ENCODE measurements around the gene CCDC194. TPM values are rescaled to one million over a fixed set of nuclear protein-coding genes. Genes with fewer than 3 reads are reported as not detected.

CCDC194 gene
- total and polyA plus RNA-seq, 2 of the 13 experiments (the other 11 are each of a cell fraction or from before 2014, with no cell fraction given): 0.13 to 0.21 TPM

- TF ChIP-seq, protein P1, sequence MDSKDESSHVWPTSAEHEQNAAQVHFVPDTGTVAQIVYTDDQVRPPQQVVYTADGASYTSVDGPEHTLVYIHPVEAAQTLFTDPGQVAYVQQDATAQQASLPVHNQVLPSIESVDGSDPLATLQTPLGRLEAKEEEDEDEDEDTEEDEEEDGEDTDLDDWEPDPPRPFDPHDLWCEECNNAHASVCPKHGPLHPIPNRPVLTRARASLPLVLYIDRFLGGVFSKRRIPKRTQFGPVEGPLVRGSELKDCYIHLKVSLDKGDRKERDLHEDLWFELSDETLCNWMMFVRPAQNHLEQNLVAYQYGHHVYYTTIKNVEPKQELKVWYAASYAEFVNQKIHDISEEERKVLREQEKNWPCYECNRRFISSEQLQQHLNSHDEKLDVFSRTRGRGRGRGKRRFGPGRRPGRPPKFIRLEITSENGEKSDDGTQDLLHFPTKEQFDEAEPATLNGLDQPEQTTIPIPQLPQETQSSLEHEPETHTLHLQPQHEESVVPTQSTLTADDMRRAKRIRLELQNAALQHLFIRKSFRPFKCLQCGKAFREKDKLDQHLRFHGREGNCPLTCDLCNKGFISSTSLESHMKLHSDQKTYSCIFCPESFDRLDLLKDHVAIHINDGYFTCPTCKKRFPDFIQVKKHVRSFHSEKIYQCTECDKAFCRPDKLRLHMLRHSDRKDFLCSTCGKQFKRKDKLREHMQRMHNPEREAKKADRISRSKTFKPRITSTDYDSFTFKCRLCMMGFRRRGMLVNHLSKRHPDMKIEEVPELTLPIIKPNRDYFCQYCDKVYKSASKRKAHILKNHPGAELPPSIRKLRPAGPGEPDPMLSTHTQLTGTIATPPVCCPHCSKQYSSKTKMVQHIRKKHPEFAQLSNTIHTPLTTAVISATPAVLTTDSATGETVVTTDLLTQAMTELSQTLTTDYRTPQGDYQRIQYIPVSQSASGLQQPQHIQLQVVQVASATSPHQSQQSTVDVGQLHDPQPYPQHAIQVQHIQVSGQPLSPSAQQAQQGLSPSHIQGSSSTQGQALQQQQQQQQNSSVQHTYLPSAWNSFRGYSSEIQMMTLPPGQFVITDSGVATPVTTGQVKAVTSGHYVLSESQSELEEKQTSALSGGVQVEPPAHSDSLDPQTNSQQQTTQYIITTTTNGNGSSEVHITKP (CRISPR knock-in tag; IDR thresholded peaks at IDR 0.05; ENCODE audit: low read depth): no peak
- no peak for TF ChIP-seq RORA (CRISPR knock-in tag; IDR thresholded peaks at IDR 0.05)
- TF ChIP-seq ZNF670 (CRISPR knock-in tag; IDR thresholded peaks at IDR 0.05; ENCODE audit: borderline replicate concordance): no peak
- TF ChIP-seq E2F1 (CRISPR knock-in tag; IDR thresholded peaks at IDR 0.05): no peak
- TF ChIP-seq, protein P2, sequence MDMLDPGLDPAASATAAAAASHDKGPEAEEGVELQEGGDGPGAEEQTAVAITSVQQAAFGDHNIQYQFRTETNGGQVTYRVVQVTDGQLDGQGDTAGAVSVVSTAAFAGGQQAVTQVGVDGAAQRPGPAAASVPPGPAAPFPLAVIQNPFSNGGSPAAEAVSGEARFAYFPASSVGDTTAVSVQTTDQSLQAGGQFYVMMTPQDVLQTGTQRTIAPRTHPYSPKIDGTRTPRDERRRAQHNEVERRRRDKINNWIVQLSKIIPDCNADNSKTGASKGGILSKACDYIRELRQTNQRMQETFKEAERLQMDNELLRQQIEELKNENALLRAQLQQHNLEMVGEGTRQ (IDR thresholded peaks at IDR 0.05; ENCODE audit: low read depth, low read length): no peak
- TF ChIP-seq, protein P2 (CRISPR knock-in tag; IDR thresholded peaks at IDR 0.05; ENCODE audit: borderline replicate concordance): no peak
- no peak for TF ChIP-seq GATA4 (IDR thresholded peaks at IDR 0.05; ENCODE audit: borderline replicate concordance, low read depth)
- TF ChIP-seq, protein P3, sequence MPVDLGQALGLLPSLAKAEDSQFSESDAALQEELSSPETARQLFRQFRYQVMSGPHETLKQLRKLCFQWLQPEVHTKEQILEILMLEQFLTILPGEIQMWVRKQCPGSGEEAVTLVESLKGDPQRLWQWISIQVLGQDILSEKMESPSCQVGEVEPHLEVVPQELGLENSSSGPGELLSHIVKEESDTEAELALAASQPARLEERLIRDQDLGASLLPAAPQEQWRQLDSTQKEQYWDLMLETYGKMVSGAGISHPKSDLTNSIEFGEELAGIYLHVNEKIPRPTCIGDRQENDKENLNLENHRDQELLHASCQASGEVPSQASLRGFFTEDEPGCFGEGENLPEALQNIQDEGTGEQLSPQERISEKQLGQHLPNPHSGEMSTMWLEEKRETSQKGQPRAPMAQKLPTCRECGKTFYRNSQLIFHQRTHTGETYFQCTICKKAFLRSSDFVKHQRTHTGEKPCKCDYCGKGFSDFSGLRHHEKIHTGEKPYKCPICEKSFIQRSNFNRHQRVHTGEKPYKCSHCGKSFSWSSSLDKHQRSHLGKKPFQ (CRISPR knock-in tag; IDR thresholded peaks at IDR 0.05; ENCODE audit: insufficient replicate concordance): no peak
- TF ChIP-seq PHF8 (CRISPR knock-in tag; IDR thresholded peaks at IDR 0.05): no peak
- TF ChIP-seq CBX1 (IDR thresholded peaks at IDR 0.05; ENCODE audit: low read depth): no peak
- no peak for TF ChIP-seq ZNF207 (IDR thresholded peaks at IDR 0.05; ENCODE audit: borderline replicate concordance)
- no peak for TF ChIP-seq CHD4 (IDR thresholded peaks at IDR 0.05; ENCODE audit: borderline replicate concordance, low read length)
- no peak for TF ChIP-seq GMEB2 (CRISPR knock-in tag; IDR thresholded peaks at IDR 0.05; ENCODE audit: low read depth)
- TF ChIP-seq BCLAF1 (IDR thresholded peaks at IDR 0.05): no peak
These were observed 3.2 kb downstream of the CCDC194 start (continued) for GRCh38 chr19:17390665-17391370.
